A673 (cell line): ENCODE results near the gene CPAMD8. TPM values are rescaled to one million over a fixed set of nuclear protein-coding genes. Genes with fewer than 3 reads are reported as not detected.
"Not testable (repeated sequence)": the region's sequence is repeated elsewhere in the genome, so short reads cannot be mapped to it uniquely, and the experiment has no call there.

Experiments
- BruUV-seq: library from RNA; stranded (reverse); fragments of 400-500 nt; replicated peaks from 2 replicates; lab custom pipeline; 2021; lab: Mats Ljungman, UMichigan
- CTCF ChIA-PET: fragments of 300-600 bp; sonication (Branson Sonifier 250); formaldehyde crosslinking; loops from one replicate; lab custom pipeline; 2022; ENCODE audit warnings: antibody characterized with exemption; lab: Charles Lee
- POLR2A ChIA-PET: fragments of 300-600 bp; sonication (Branson Sonifier 250); formaldehyde crosslinking; loops from one replicate; lab custom pipeline; 2022; ENCODE audit warnings: antibody characterized with exemption; ENCODE audit not compliant: low non-redundant PET; lab: Charles Lee
- DNase-seq: peaks from one replicate; pipeline ENCODE4 v3.0.0-alpha.2; 2015; ENCODE audit warnings: low spot score
- H3K27ac ChIP-seq: fragments of 200-600 bp; sonication (generic); 2 replicates; pipeline ENCODE4 v1.5.1; 2016; ENCODE audit warnings: mixed run types, low read depth, mild to moderate bottlenecking, mixed read lengths, antibody characterized with exemption, low read length; ENCODE audit not compliant: poor library complexity, severe bottlenecking
- H3K27me3 ChIP-seq: fragments of 200-600 bp; sonication (generic); replicated peaks from 2 replicates; pipeline ENCODE4 v1.6.1; 2017; ENCODE audit warnings: mixed run types, low read depth, mild to moderate bottlenecking, mixed read lengths, antibody characterized with exemption, low read length; ENCODE audit not compliant: insufficient read depth, poor library complexity
- H3K36me3 ChIP-seq: fragments of 200-600 bp; sonication (generic); 2 replicates; pipeline ENCODE4 v1.6.1; 2016; ENCODE audit warnings: mixed run types, mild to moderate bottlenecking, mixed read lengths, antibody characterized with exemption, low read length; ENCODE audit not compliant: insufficient read depth, poor library complexity, severe bottlenecking
- H3K4me1 ChIP-seq: fragments of 200-600 bp; sonication (generic); 2 replicates; pipeline ENCODE4 v1.6.1; 2017; ENCODE audit warnings: mixed run types, mild to moderate bottlenecking, mixed read lengths, antibody characterized with exemption, low read length; ENCODE audit not compliant: insufficient read depth, poor library complexity, severe bottlenecking
- H3K4me3 ChIP-seq: fragments of 200-600 bp; sonication (generic); 2 replicates; pipeline ENCODE4 v1.5.1; 2016; ENCODE audit warnings: low read depth, mixed run types, mild to moderate bottlenecking, mixed read lengths, low read length; ENCODE audit not compliant: poor library complexity, severe bottlenecking
- H3K9me3 ChIP-seq: fragments of 200-600 bp; sonication (generic); 2 replicates; pipeline ENCODE4 v1.6.1; 2016; ENCODE audit warnings: mixed run types, low read depth, mild to moderate bottlenecking, mixed read lengths, antibody characterized with exemption, low read length; ENCODE audit not compliant: poor library complexity, severe bottlenecking
- CTCF ChIP-seq: fragments of 300-800, 200-600 bp; sonication (generic); conservative IDR thresholded peaks from 2 replicates; pipeline ENCODE4 v1.5.1; 2017; ENCODE audit warnings: low read depth, mild to moderate bottlenecking, antibody characterized with exemption, low read length, moderate library complexity, mixed read lengths
- EZH2 ChIP-seq: fragments of 200-600 bp; sonication (generic); IDR thresholded peaks from 2 replicates; pipeline ENCODE4 v1.6.1; 2017; ENCODE audit warnings: borderline replicate concordance, low read depth, mild to moderate bottlenecking, mixed read lengths, antibody characterized with exemption, low read length; ENCODE audit not compliant: poor library complexity, severe bottlenecking
- intact Hi-C: fragments of 100-400 bp; cut with micrococcal nuclease; formaldehyde crosslinking; loops from one replicate; pipeline ENCODE4 v1.10.0; 2022; ENCODE audit not compliant: unreplicated experiment
- total RNA-seq: library from RNA; stranded (reverse); gene quantifications from 2 replicates; pipeline ENCODE4 v1.2.3, GENCODE V29; 2021

CPAMD8 gene
- total RNA-seq, 1 experiment from 2014 or later = 0.82 TPM

GRCh38 chr19:17020823-17021222, 5.8 kb downstream of the CPAMD8 start:
- Histone ChIP-seq H3K9me3 (peaks cover 7% of the 10 kb centered on the region), H3K4me3 (no peak overlapping the region), H3K36me3 (no peaks in the 10 kb centered on the region), H3K27ac (no peak overlapping the region), H3K27me3 (peaks cover 13% of the 10 kb centered on the region), H3K4me1 (peaks cover 1% of the 10 kb centered on the region)
- POLR2A ChIA-PET = no interaction called here
- no peak for TF ChIP-seq CTCF
- TF ChIP-seq EZH2 = no peak
- CTCF ChIA-PET = interaction anchor here (0.6 kb wide), 1 partner anchor 170 kb away, joined by 3 read pairs; no protein-coding TSS in a partner anchor
- intact Hi-C loops = no loop called here
- DNase-seq = peak; percentile 50
- BruUV-seq = no TSS peak

- BruUV-seq = no TSS peak
- peaks cover 7% of the 10 kb centered on the region for H3K9me3 ChIP-seq
- H3K4me3 ChIP-seq = no peak overlapping the region
- H3K27ac ChIP-seq = no peak overlapping the region
- ChIA-PET CTCF (no interaction called here), POLR2A (no interaction called here)
- no peaks in the 10 kb centered on the region for H3K4me1 ChIP-seq
- H3K36me3 ChIP-seq = no peaks in the 10 kb centered on the region
- no peak for DNase-seq
- TF ChIP-seq CTCF (no peak), EZH2 (no peak)
- intact Hi-C loops = no loop called here
- H3K27me3 ChIP-seq = peaks cover 8% of the 10 kb centered on the region
Measured at GRCh38 chr19:17020385-17020784, 6.2 kb downstream of the CPAMD8 start.

- H3K4me3 ChIP-seq, H3K4me1 ChIP-seq, intact Hi-C loops, DNase-seq, H3K27ac ChIP-seq, POLR2A ChIA-PET, H3K27me3 ChIP-seq, H3K9me3 ChIP-seq, BruUV-seq, CTCF ChIA-PET, H3K36me3 ChIP-seq: not testable (repeated sequence)
Measured at GRCh38 chr19:17014212-17014861, 12.3 kb downstream of the CPAMD8 start.

GRCh38 chr19:17011485-17011884, 15.1 kb downstream of the CPAMD8 start:
- no peak for DNase-seq
- Histone ChIP-seq H3K9me3 (no peaks in the 10 kb centered on the region), H3K27me3 (no peaks in the 10 kb centered on the region), H3K4me3 (no peak overlapping the region), H3K4me1 (no peaks in the 10 kb centered on the region), H3K27ac (no peak overlapping the region), H3K36me3 (no peaks in the 10 kb centered on the region)
- ChIA-PET CTCF (no interaction called here), POLR2A (no interaction called here)
- no peak for TF ChIP-seq CTCF
- TF ChIP-seq EZH2 = no peak
- no TSS peak for BruUV-seq
- intact Hi-C loops = no loop called here
